LNCAP (cell line): ENCODE results near the gene VSIG10L.

Experiments used
- TF ChIP-seq, protein P1 (sequence below): fragments of 450-650 bp; IDR thresholded peaks from 2 replicates; pipeline ENCODE4 v1.5.1; 2017; ENCODE audit warnings: mild to moderate bottlenecking

Gene VSIG10L

DNA sequence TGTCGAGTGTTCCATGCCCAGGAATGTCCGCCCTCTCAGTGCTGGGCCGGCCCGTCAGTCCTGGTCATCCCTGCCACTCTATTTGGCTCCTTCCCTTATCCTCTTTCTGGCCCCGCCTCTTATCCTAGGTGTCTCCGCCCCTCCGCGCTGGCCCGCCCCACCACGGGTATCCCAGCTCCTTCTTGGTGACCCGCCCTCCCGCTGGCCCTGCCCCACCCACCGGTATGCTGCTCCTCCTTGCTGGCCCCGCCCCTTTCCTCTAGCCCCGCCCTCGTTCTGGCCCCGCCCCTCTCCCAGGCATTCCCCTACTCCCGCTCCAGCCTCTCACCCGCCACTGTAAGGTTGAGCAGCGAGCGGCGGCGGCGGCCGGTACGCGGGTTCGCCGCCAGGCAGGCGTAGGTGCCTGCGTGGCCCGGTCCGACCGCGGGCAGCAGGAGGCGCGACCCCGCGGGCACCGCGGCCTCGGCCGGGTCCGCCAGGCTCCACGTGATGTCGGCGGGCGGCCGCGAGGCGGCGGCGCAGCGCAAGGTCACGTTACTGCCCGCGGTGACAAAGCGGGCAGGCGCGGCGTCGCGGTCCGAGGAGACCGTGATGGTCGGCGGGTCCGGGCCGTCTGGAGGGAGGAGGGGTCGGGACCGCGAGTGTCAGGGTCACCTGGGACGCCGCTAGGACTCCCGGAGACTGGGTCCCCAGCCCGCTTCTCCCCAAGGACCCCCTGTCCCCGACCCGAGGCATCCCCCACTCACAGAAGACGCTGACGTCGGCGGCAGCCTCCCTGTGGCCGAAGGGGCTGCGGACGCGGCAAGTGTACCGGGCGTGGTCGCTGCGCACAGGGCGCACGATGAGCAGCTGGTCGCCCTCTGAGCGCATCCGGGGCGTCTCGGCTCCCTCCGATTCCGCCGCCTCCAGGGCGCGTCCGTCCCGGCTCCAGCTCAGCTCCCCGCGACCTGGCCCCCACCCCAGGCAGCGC lies 2.0 kb downstream of the VSIG10L start:
- TF ChIP-seq, protein P1, sequence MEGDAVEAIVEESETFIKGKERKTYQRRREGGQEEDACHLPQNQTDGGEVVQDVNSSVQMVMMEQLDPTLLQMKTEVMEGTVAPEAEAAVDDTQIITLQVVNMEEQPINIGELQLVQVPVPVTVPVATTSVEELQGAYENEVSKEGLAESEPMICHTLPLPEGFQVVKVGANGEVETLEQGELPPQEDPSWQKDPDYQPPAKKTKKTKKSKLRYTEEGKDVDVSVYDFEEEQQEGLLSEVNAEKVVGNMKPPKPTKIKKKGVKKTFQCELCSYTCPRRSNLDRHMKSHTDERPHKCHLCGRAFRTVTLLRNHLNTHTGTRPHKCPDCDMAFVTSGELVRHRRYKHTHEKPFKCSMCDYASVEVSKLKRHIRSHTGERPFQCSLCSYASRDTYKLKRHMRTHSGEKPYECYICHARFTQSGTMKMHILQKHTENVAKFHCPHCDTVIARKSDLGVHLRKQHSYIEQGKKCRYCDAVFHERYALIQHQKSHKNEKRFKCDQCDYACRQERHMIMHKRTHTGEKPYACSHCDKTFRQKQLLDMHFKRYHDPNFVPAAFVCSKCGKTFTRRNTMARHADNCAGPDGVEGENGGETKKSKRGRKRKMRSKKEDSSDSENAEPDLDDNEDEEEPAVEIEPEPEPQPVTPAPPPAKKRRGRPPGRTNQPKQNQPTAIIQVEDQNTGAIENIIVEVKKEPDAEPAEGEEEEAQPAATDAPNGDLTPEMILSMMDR = peak; percentile 50

DNA sequence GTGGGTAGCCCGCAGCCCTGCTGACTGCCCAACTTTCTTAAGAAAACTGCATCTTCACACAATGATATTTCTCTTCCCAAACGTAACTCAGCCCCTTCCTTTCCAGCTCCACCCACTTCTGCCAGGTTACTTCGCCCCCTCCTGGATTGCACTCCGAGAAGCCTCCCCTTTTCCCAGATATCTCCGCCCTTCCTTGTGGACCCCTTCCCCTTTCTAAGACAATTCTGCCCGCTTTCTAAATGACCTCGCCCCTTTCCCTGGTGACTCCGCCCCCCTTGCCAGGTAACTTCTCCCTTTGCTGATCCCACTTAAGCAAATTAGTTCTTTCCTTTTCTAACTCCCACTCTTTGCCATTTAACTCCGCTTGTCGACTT lies 2.6 kb downstream of the VSIG10L start:
- TF ChIP-seq, protein P1 = no peak

DNA sequence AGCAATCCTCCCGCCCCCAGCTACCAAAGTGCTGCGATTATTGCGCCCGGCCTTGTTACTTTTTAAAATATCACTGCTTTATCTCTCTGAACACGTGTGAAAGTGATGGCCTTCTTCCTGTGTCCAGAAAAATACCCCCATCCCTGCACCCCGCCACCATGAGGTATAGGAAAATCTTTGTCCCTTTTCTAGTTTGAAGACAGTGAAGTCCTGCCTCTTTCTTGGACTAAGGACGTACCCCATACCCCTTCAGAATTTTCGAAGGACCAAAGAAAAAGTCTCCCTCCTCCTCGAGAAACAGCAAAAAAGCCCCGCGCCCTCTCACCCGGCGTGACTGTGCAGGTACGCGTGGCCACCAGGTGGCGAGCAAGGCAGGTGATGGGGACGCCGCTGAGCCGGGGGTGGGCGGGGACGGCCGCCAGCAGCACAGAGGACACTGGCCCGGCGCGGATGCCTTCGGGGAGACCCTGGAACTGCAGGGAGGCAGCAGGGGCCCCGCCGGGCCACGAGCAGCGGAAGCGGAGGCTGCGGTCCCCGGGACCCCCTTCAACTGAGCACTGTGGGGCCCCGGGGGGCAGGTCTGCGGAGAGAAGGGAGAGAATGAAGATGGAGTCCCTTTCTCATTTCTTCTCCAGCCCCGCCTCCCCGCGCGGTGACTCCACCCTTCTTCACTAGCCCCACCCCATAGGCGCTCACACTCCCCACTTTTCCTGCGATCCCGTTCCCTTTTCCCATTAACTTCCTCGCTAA lies 3.2 kb downstream of the VSIG10L start:
- TF ChIP-seq, protein P1 = peak; percentile 94

DNA sequence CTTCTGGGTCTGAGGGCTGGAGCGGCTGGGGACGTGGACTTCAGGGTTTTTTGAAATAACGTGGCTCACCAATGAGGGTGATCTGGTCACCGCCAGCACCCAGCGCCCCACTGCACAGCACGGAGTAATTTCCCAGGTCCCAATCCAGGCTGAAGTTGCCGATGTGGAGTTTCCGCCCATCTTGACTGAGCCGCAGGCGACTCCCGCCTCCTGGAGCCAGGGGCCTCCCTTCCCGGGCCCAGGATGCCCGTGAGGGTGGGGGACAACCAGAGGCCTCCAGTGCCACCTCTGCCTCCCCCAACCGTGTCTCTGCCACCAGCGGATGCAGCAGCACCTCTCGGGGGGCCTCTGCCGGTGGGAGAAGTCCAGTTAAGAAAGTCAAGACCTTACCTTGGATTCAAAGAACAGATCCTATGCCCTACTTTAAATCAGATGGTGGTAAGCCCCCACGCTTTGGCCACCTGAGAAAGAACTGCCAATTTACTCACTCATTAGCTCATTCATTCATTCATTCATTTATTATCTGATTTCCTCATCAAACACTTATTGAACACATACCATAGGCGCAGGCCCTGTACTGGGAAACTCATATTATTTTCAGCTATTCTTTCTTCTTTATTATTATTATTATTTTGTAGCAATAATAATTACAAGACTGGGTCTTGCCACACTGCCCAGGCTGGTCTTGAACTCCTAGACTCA lies 3.9 kb downstream of the VSIG10L start:
- TF ChIP-seq, protein P1 = no peak

DNA sequence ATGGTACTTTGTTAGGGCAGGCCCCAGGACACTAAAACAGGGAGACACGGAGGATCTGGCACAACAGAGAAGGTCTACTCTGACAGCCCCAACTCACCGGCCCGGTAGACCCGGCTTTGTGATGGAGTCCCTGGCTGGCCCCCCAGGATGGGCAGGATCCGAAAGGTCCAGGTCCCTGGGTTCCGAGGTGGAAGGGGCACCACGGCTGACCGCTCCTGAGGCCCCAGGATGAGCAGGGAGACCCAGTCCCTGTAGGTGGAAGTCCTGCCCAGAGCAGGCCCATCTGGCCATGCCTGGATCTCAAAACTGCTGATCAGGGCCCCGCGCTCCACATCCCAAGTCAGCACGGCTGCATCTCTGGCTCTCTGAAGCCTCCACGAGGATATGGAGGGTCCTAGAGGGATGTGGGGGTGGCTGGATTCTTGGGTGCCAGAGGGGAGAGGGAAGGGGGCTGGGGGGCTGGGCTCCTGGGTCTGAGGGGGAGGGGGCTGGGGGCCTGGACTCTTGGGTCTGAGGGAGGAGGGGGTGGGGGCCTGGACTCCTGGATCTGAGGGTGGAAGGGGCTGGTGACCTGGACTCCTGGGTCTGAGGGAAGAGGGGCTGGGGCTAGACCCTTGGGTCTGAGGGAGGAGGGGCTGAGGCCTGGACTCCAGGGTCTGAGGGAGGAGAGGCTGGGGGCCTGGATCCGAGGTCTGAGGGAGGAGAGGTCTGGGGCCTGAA lies 4.6 kb downstream of the VSIG10L start:
- TF ChIP-seq, protein P1 = no peak

DNA sequence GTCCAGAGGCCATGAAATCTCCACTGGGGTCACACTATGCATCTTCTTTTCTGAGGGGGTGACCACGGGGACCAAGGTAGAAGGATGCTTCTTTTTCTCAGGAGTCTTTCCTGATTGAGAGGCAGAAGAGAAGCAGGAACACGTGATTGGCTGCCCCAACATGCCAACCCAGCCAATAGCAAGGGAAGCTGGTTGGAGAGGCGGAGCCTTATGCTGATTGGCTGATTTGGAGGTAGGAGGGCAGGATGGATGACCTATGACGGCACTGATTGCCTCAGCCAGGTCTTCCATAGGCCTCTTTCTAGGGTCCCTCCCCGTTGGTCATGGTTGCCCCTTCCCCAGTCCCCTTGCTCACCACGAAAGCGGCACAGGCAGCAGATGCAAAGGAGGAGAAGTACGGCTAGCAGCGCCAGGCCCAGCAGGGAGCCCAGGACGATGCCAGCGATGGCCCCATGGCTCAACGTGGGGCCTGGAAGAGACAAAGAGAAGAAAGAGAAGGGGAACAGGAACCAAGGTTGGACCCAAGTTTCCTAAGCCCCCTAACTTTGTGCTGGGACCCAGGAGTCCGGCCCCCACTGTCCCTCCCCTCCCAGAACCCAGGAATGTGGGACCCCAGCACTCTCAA lies 8.0 kb downstream of the VSIG10L start:
- TF ChIP-seq, protein P1 = no peak
